Effector memory CD4-positive, alpha-beta T cell (primary cell): ENCODE data around the gene STIL.

Source experiments
- DNase-seq, 3 donors: peaks; one replicate each; pipeline ENCODE4 v3.0.0-alpha.2; 2020
- H3K27ac ChIP-seq: 2 replicates; pipeline ENCODE4 v1.7.0; 2013; ENCODE audit warnings: mild to moderate bottlenecking, low read length, moderate library complexity; ENCODE audit not compliant: insufficient read depth, poor library complexity, severe bottlenecking
- H3K27me3 ChIP-seq: replicated peaks from 2 replicates; pipeline ENCODE4 v1.7.0; 2013; ENCODE audit warnings: mild to moderate bottlenecking, low read length; ENCODE audit not compliant: insufficient read depth, control insufficient read depth, poor library complexity, severe bottlenecking
- H3K36me3 ChIP-seq: 2 replicates; pipeline ENCODE4 v1.7.0; 2013; ENCODE audit warnings: mild to moderate bottlenecking, low read length, moderate library complexity; ENCODE audit not compliant: control insufficient read depth, insufficient read depth
- H3K4me1 ChIP-seq: 2 replicates; pipeline ENCODE4 v1.7.0; 2013; ENCODE audit warnings: low read length, mild to moderate bottlenecking; ENCODE audit not compliant: control insufficient read depth, insufficient read depth, poor library complexity, severe bottlenecking
- H3K4me3 ChIP-seq: 2 replicates; pipeline ENCODE4 v1.7.0; 2013; ENCODE audit warnings: low read length, low read depth, mild to moderate bottlenecking; ENCODE audit not compliant: insufficient read depth, poor library complexity, severe bottlenecking
- H3K9me3 ChIP-seq: 2 replicates; pipeline ENCODE4 v1.7.0; 2013; ENCODE audit warnings: mild to moderate bottlenecking, low read length, moderate library complexity; ENCODE audit not compliant: control insufficient read depth

The STIL gene

DNA sequence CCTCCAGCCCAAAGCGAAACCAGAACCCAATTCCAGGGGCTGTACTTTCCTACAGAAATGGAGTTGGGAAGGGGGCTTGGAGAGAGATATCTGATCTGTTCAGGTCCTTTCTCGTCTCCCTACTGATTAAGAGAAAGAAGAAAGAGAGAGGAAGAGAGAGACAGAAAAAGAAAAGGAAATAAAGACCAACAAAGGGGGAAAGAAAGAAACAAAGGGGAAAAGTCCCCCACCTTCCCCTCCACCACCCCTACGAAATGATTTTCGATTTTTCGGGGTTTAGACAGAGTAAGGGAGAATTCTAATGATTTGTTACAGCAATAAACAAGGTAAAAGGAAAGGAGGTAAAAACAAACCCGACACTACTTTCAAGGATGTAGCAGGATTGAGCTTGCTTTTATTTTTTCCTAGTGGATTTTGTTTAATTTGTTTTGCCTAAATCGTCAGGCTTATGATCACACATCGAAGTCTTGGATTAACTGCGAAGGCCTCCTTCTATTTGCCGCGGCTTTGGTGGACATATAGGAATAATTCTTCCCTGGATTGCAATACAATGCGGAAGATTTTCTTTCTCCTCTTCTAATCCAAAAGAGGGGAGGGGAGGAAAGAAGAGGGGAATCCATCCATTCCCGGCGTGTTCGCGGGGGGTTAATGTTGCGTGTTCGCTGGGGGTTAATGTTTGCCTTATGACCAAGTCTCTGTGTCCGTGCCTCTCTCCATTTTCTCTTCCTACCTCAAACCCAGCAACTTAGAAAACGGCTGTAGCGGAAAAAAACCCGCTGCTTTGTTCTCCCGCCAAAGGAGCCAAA is 83.9 kb downstream of the STIL start:
- Histone ChIP-seq H3K27ac (no peak overlapping the region), H3K9me3 (no peaks in the 10 kb centered on the region), H3K4me3 (peak overlapping the region; percentile 12), H3K27me3 (peaks cover 73% of the 10 kb centered on the region), H3K36me3 (no peaks in the 10 kb centered on the region), H3K4me1 (peaks cover 26% of the 10 kb centered on the region)
- DNase-seq, result no peak

DNA sequence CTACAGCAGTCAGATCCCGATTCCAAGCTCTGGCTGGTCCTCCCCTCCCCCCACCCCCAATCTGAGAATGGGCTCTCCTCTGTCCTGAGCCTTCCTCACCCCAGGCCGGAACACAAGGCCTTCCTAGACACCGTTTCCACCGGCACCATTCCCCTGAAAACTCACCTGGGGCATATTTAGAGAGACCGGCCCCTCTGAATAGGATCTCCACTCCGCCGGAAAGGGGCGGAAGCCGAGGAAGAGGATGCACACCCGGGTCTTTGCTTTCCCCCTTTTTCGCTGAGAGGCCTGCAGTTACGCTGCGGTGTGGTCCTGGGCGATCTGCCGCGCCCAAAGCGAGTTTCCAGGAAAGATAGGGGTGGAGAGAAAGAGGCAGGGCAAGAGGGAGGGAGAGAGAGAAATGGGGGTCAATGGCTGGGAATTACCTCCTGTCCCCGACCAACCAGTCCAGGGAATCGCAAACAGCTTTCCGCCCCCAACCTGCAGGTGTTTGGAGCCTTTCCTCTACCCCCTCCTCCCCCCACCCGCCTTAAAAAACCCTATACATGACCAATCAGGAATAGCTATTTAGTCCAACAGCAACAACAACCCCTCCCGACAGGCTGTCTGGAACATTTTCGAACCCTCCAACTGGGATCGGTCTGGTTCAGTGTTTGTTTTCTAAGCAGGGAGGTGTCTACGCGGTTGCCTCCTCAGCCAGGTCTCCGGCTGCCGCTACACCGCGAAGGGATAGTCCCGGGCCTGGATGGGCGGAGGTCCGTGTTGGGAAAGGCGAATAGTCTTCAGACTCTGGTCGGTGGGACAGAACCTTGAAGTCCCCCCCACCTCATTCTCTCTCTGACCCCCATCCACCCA is 84.7 kb downstream of the STIL start:
- Histone ChIP-seq H3K36me3 (no peaks in the 10 kb centered on the region), H3K27me3 (peaks cover 79% of the 10 kb centered on the region), H3K27ac (no peak overlapping the region), H3K9me3 (no peaks in the 10 kb centered on the region), H3K4me3 (peak overlapping the region; percentile 12), H3K4me1 (peaks cover 28% of the 10 kb centered on the region)
- no peak for DNase-seq

DNA sequence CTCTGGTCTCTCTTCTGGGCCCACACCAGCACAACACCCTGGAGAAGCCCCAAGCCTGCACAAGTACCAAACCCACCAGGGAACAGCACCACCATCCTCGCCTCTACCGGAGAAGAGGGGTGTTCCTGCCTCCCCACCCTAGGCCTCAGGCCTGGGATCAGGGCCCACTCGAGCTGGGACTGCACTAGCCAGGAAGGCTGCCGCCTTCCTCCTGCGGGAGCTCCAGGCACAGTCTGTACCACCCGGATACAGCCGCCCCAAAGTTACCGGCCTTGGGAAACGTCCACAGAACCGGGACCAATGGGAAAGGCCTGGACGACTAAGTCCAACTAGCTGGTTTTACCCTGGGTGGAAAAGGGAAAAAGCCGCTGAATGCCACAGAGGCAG is 85.3 kb downstream of the STIL start:
- no peaks in the 10 kb centered on the region for H3K36me3 ChIP-seq
- H3K4me3 ChIP-seq, result no peak overlapping the region
- DNase-seq, result no peak
- H3K27me3 ChIP-seq, result peaks cover 85% of the 10 kb centered on the region
- H3K4me1 ChIP-seq, result peaks cover 28% of the 10 kb centered on the region
- no peak overlapping the region for H3K27ac ChIP-seq
- no peaks in the 10 kb centered on the region for H3K9me3 ChIP-seq

DNA sequence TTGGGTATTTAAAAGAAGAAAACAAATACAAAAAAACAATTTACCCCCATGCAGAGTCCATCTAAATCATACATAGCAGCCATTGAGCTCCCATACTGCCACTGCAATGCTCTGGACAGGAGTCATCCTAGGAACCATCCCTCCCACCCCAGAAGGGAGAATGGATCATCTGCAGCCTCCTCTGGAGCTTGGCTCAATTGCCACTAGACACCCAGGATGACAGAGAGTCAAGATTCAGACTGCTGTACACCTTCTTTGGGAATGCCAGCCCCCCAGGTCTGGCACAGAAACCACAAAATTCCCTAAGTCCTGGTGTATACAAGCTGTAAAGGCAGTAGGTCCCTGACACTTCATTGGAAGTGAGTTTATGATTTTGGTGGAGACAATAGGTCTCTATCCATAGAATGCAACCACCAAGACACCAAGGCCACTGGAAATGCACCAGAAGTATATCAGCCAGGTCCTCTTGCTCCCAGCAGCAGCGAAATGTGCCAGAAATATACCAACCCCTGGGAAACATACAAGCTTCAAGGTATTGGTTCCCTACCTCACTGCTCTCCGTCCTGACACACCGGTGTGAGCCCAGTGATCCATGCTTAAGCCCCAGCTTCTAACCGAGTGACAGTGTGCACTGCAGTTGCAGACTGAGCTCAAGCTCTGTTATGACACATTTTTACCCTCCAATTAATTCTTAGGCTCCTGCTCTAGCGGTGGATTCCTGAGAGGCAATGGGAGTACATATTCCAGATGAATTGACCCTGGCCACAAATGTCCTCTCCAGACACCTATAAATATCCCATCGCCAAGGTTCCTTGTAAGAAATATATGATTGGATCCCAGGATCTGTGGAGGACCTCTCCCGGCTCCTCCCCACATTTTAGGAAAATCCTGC is 86.4 kb downstream of the STIL start:
- no peak overlapping the region for H3K27ac ChIP-seq
- no peak for DNase-seq
- no peaks in the 10 kb centered on the region for H3K9me3 ChIP-seq
- H3K36me3 ChIP-seq, result no peaks in the 10 kb centered on the region
- peaks cover 28% of the 10 kb centered on the region for H3K4me1 ChIP-seq
- H3K4me3 ChIP-seq, result no peak overlapping the region
- peaks cover 86% of the 10 kb centered on the region for H3K27me3 ChIP-seq

DNA sequence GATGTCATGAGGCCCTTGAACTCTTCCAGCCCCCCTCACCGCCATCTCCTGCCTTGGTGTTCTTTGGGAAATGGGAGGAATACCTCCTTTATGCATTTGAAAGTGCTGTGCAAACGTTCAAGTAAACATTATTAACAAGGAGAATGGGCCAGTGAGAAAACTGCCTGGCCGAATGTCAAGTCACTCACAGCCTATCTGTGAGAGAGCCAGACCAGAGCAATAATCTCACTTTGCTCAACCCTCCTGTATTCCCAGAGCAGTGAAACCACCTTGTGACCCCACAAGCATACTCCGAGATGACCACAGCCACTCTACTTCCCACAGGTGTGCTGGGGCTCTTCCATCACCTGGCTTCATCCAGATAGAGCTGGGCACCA is 87.1 kb downstream of the STIL start:
- Histone ChIP-seq H3K9me3 (no peaks in the 10 kb centered on the region), H3K27ac (no peak overlapping the region), H3K4me1 (peaks cover 27% of the 10 kb centered on the region), H3K27me3 (peaks cover 82% of the 10 kb centered on the region), H3K4me3 (no peak overlapping the region), H3K36me3 (no peaks in the 10 kb centered on the region)
- no peak for DNase-seq

DNA sequence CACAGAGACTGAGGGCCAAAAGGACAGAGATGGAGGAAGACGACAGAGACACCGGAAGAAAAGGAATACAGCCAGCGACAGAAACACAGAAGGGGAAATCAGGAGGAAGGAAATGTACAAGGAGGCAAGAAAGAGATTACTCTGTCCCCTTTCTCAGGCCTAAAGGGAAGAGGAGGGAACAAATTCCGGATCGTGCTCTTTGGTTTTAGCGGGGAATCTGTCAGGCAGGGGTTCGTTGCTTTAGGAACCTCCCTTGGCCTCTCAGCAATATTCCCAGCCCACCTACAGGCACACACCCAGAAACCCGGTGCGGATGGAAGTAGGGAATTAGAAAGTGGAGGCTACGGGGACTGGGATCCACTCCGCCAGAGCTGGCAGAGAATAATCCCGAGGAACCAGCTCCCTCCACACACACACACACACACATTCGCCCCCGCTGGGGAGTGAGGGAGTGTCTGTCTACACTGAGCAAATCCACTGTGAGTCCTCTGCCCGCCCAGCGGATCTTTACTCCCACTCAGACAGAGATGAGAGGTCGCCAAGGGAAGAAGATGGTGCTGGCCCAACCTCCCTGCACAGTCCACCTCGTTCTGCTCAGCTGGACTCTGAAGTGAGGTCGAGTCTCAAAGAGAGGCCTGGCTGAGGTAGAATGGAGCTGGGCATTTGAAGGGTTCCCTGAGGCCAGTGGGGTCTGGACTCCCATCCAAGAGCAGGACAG is 87.7 kb downstream of the STIL start:
- peaks cover 78% of the 10 kb centered on the region for H3K27me3 ChIP-seq

DNA sequence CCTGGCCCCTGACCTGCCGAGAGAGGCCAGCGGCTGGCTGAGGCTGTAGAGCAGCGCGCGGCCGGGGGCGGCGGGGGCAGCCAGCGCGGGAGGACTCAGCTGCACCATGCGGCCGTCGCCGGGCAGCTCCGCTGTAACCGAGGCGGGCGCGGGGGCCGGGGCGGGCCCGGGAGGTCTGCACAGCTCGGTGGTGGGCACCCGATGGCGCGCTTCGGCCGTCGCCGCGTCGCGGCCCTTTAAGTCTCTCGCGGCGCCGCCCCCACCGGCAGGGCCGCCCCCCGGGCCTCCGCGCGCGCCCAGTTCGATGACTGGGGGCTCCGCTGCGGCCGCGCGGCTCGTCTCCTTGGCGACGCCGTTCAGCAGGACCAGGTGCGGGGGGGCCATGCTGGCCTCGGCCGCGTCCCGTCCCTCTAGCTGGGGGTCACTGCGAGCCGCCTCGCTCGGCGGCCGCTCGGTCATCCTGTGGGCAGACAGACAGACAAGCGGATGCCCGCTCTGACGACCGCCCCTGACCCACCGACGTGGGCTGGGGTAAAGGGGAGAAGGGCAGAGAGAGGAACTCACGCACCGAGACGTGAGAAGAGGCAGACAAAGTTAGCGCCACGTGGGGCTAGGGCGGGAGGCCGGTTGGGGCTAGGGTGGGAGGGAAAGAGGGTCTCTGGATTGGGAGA is 88.4 kb downstream of the STIL start:
- H3K4me3 ChIP-seq, result no peak overlapping the region
- no peak for DNase-seq
- peaks cover 14% of the 10 kb centered on the region for H3K4me1 ChIP-seq
- H3K27ac ChIP-seq, result no peak overlapping the region
- no peaks in the 10 kb centered on the region for H3K9me3 ChIP-seq
- peaks cover 70% of the 10 kb centered on the region for H3K27me3 ChIP-seq
- no peaks in the 10 kb centered on the region for H3K36me3 ChIP-seq

More for the DNA sequence above, 87.7 kb downstream of the STIL start:
- H3K4me1 ChIP-seq, result peaks cover 22% of the 10 kb centered on the region
- no peak overlapping the region for H3K27ac ChIP-seq
- no peak overlapping the region for H3K4me3 ChIP-seq
- H3K9me3 ChIP-seq, result no peaks in the 10 kb centered on the region
- H3K36me3 ChIP-seq, result no peaks in the 10 kb centered on the region
- DNase-seq, result no peak

DNA sequence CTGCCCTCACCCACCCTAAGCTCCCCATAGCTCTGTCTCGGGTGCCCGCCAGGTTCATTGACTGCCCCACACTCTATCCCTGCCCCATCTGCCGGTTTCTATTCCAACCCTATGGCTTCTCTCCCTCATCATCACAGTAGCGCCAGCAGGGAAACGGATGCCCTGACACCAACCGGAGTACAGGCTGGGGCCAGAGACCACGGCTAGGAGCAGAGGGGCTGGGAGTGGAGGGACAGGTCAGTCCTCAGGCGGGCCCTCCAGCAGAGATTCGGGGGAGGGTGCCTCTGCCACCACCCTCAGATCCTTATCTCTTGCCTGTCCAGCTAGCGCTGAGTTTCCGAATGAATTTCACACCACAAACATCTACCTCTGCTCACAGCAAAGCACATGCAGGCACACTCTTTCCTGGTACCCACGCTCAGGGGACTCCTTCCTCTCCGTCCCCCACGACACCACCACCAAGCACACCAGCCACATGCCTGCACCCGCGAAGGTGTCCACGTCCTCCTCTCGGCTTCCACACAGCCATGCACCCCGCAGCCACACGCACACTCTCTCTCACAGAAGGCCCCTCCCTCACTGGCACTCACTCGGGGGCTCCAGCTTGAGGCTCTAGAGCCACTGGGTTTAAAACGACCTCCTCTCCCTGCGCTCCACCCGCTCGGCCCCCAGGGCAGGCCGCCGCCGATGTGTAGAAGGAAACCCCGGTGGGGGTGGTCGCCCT is 89.1 kb downstream of the STIL start:
- DNase-seq, result no peak
- H3K9me3 ChIP-seq, result no peaks in the 10 kb centered on the region
- no peak overlapping the region for H3K4me3 ChIP-seq
- no peak overlapping the region for H3K27ac ChIP-seq
- peaks cover 63% of the 10 kb centered on the region for H3K27me3 ChIP-seq
- H3K36me3 ChIP-seq, result no peaks in the 10 kb centered on the region
- H3K4me1 ChIP-seq, result peaks cover 10% of the 10 kb centered on the region
